K562 (cell line): Measurements from ENCODE around the gene LRRC61. TPM values are rescaled to one million over a fixed set of nuclear protein-coding genes. Genes with fewer than 3 reads are reported as not detected.

Source experiments
- ATAC-seq: fragments of 200-7000 bp; cut with Tn5 transposase; 3 replicates; pipeline ENCODE4 v1.9.1; 2020; ENCODE audit warnings: moderate library complexity
- BruUV-seq: library from RNA; stranded (reverse); fragments of 400-500 nt; replicated peaks from 2 replicates; lab custom pipeline; 2021; lab: Mats Ljungman, UMichigan
- CTCF ChIA-PET: fragments of 300-600 bp; formaldehyde crosslinking; extraction: SDS; loops from one replicate; lab custom pipeline; 2021; ENCODE audit warnings: low intra/inter-chr PET ratio; lab: Yijun Ruan, JAX
- POLR2A ChIA-PET: fragments of 300-600, 350-650 bp; sonication (Branson Sonifier 250); formaldehyde crosslinking; extraction: SDS; loops from one replicate; lab custom pipeline; 2021; ENCODE audit warnings: antibody characterized with exemption, inconsistent platforms; lab: Yijun Ruan, JAX
- DNase-seq, 4 experiments: peaks; one replicate each; pipeline versions ENCODE4 v3.0.0 to v3.0.0-alpha.2; 2011 to 2018; ENCODE audit warnings: low spot score in 3 of 4, mixed read lengths in 3 of 4; ENCODE audit errors: extremely low read depth in 1 of 4
- FAIRE-seq: peaks from 2 replicates; lab custom pipeline; 2011; peaks lifted over from hg19 to GRCh38; lab: Jason Lieb, UNC
- H2AFZ ChIP-seq: 2 replicates; pipeline ENCODE4 v1.6.0; 2011; ENCODE audit warnings: low read depth, low read length, control low read depth, inconsistent platforms
- H3K27ac ChIP-seq: fragments of 200-600 bp; 3 replicates; pipeline ENCODE4 v1.8.0; 2011; ENCODE audit warnings: low read depth, mild to moderate bottlenecking, control low read depth, inconsistent platforms, low read length, moderate library complexity, mixed read lengths; ENCODE audit errors: extremely low read depth
- H3K27me3 ChIP-seq, 2 experiments: fragments of 300-600 bp in 1 of 2; 2 replicates in 1 of 2; 3 replicates in 1 of 2; pipeline versions ENCODE4 v1.6.0 to v1.8.0; 2011; ENCODE audit warnings: inconsistent platforms in 2 of 2, low read length in 2 of 2, mild to moderate bottlenecking in 1 of 2, mixed read lengths in 1 of 2, moderate library complexity in 1 of 2; ENCODE audit not compliant: control insufficient read depth in 2 of 2, insufficient read depth in 2 of 2
- H3K36me3 ChIP-seq: fragments of 300-600 bp; 3 replicates; pipeline ENCODE4 v1.8.0; 2011; ENCODE audit warnings: mild to moderate bottlenecking, low read length, inconsistent platforms; ENCODE audit not compliant: control insufficient read depth, insufficient read depth
- H3K4me1 ChIP-seq, 2 experiments: fragments of 200-600 bp in 1 of 2; replicated peaks in 1 of 2; 2 replicates in 1 of 2; 3 replicates in 1 of 2; pipeline versions ENCODE4 v1.5.1 to v1.8.0; 2011; ENCODE audit warnings: inconsistent platforms in 2 of 2, low read length in 2 of 2, mild to moderate bottlenecking in 1 of 2, mixed read lengths in 1 of 2, moderate library complexity in 1 of 2; ENCODE audit not compliant: control insufficient read depth in 2 of 2, insufficient read depth in 2 of 2
- H3K4me2 ChIP-seq: 2 replicates; pipeline ENCODE4 v1.6.1; 2011; ENCODE audit warnings: low read length, control low read depth, inconsistent platforms, mixed read lengths; ENCODE audit not compliant: insufficient read depth
- H3K4me3 ChIP-seq: fragments of 200-600 bp; sonication (generic), shearing (Covaris generic); 2 replicates; pipeline ENCODE4 v1.5.1; 2016; ENCODE audit warnings: control low read depth, inconsistent platforms
- H3K79me2 ChIP-seq: fragments of 200-600 bp; 3 replicates; pipeline ENCODE4 v1.8.0; 2011; ENCODE audit warnings: low read length, inconsistent platforms; ENCODE audit not compliant: control insufficient read depth, insufficient read depth
- H3K9ac ChIP-seq, 2 experiments: 2 replicates each; pipeline versions ENCODE4 v1.6.0 to v1.6.1; 2011; ENCODE audit warnings: low read depth in 2 of 2, low read length in 2 of 2, control low read depth in 1 of 2, inconsistent platforms in 1 of 2, mild to moderate bottlenecking in 1 of 2, mixed read lengths in 1 of 2; ENCODE audit not compliant: insufficient read depth in 1 of 2
- H3K9me1 ChIP-seq: one replicate; pipeline ENCODE4 v1.6.0; 2011; ENCODE audit warnings: inconsistent platforms, mild to moderate bottlenecking, low read length, moderate library complexity; ENCODE audit not compliant: control insufficient read depth, insufficient read depth
- H3K9me3 ChIP-seq: replicated peaks from 2 replicates; pipeline ENCODE4 v1.5.1; 2011; ENCODE audit warnings: low read depth, low read length, inconsistent platforms; ENCODE audit not compliant: control insufficient read depth, insufficient read depth
- H4K20me1 ChIP-seq: replicated peaks from 2 replicates; pipeline ENCODE4 v1.6.1; 2011; ENCODE audit warnings: low read length, inconsistent platforms, mixed read lengths; ENCODE audit not compliant: control insufficient read depth, insufficient read depth
- AFF1 ChIP-seq, 2 experiments: fragments of 450-650 bp; IDR thresholded peaks; 2 replicates each; pipeline ENCODE4 v1.6.1; 2018; ENCODE audit warnings: mild to moderate bottlenecking in 2 of 2, low read depth in 1 of 2; ENCODE audit not compliant: partially characterized antibody in 2 of 2
- ARID3B ChIP-seq: fragments of 250-450 bp; sonication (Bioruptor Pico); IDR thresholded peaks from 2 replicates; pipeline ENCODE4 v1.4.0; 2020; ENCODE audit warnings: borderline replicate concordance
- CBX1 ChIP-seq: sonication (generic); IDR thresholded peaks from 2 replicates; pipeline ENCODE4 v1.6.1; 2016; ENCODE audit warnings: antibody characterized with exemption, low read depth, mild to moderate bottlenecking
- CREB1 ChIP-seq, 2 experiments: sonication (generic) in 1 of 2; formaldehyde crosslinking in 1 of 2; IDR thresholded peaks; 2 replicates each; pipeline versions ENCODE4 v1.6.1 to v1.8.0; 2012 to 2022; ENCODE audit warnings: inconsistent platforms in 1 of 2, mild to moderate bottlenecking in 1 of 2, missing genetic modification reagents in 1 of 2, moderate library complexity in 1 of 2
- CREB3L1 ChIP-seq: fragments of 450-650 bp; IDR thresholded peaks from 2 replicates; pipeline ENCODE4 v1.6.1; 2014; ENCODE audit warnings: low read depth, mild to moderate bottlenecking, moderate library complexity, borderline replicate concordance
- FOXK1 ChIP-seq: sonication (generic); formaldehyde crosslinking; IDR thresholded peaks from 2 replicates; pipeline ENCODE4 v1.8.0; 2022; ENCODE audit warnings: missing genetic modification reagents, mild to moderate bottlenecking, borderline replicate concordance
- GATAD2B ChIP-seq: fragments of 450-650 bp; IDR thresholded peaks from 2 replicates; pipeline ENCODE4 v1.6.1; 2017; ENCODE audit warnings: mild to moderate bottlenecking, borderline replicate concordance
- NCOR1 ChIP-seq: fragments of 450-650 bp; IDR thresholded peaks from 2 replicates; pipeline ENCODE4 v1.6.1; 2016; ENCODE audit warnings: mild to moderate bottlenecking, moderate library complexity
- PHTF2 ChIP-seq: fragments of 250-450 bp; sonication (Bioruptor Pico); IDR thresholded peaks from 2 replicates; pipeline ENCODE4 v1.5.0; 2021; ENCODE audit warnings: mild to moderate bottlenecking
- POU5F1 ChIP-seq: fragments of 150-350 bp; IDR thresholded peaks from 2 replicates; pipeline ENCODE4 v1.6.1; 2014; ENCODE audit warnings: borderline replicate concordance, low read length, low read depth, mild to moderate bottlenecking; ENCODE audit not compliant: partially characterized antibody
- SP2 ChIP-seq: IDR thresholded peaks from 2 replicates; pipeline ENCODE4 v1.6.1; 2011; ENCODE audit warnings: mild to moderate bottlenecking, low read depth, low read length, moderate library complexity; ENCODE audit not compliant: poor library complexity, severe bottlenecking; ENCODE audit errors: extremely low read depth
- WHSC1 ChIP-seq: IDR thresholded peaks from one replicate; pipeline ENCODE4 v1.6.1; 2012; ENCODE audit warnings: low read length, control low read depth, inconsistent platforms
- ZNF561 ChIP-seq: fragments of 450-650 bp; formaldehyde crosslinking; conservative IDR thresholded peaks from 2 replicates; pipeline ENCODE4 v1.4.0; 2020; ENCODE audit warnings: mild to moderate bottlenecking, moderate library complexity
- WGBS: fragments of 100-300 bp; shearing (Covaris generic); methylation state at CpG from one replicate; pipeline ENCODE4 v1.1.6; 2016; ENCODE audit warnings: low coverage, mixed read lengths; ENCODE audit not compliant: insufficient coverage; ENCODE audit errors: missing lambda C conversion rate; 5-methylcytosine and 5-hydroxymethylcytosine counted together
- in situ Hi-C: fragments of 300-500 bp; cut with MboI; formaldehyde crosslinking; loops from 4 replicates; pipeline ENCODE4 v1.15.0; 2018; ENCODE audit warnings: inconsistent platforms, mixed read lengths
- intact Hi-C: fragments of 100-400 bp; cut with micrococcal nuclease; formaldehyde crosslinking; loops from 2 replicates; pipeline ENCODE4 v1.14.2; 2022
- polyA plus RNA-seq, 8 experiments: library from polyadenylated mRNA; depleted of rRNA in 4 of 8; stranded (reverse) in 5 of 8; unstranded in 3 of 8; fragments of >200 nt; fragmentation: Nextera tagmentation in 2 of 8; fragmentation: Illumina TruSeq in 1 of 8; extraction: Ambion mirVana in 2 of 8; extraction: Trizol in 1 of 8; gene quantifications; 2 replicates each; pipeline versions ENCODE4 v1.2.1 to v1.2.3, GENCODE V29; 2011 to 2014; ENCODE audit warnings: inconsistent platforms in 1 of 8, missing spikeins in 1 of 8
- total RNA-seq, 7 experiments: library from RNA; depleted of rRNA in 6 of 7; stranded (reverse); fragments of >200 nt in 6 of 7; fragmentation: Illumina TruSeq in 2 of 7; extraction: Trizol in 2 of 7; gene quantifications; 2 replicates each; pipeline versions ENCODE4 v1.2.1 to v1.2.3, GENCODE V29; 2011 to 2021; ENCODE audit warnings: low replicate concordance in 1 of 7

Gene LRRC61
- total and polyA plus RNA-seq, 9 of the 15 experiments (the other 6 are each of a cell fraction or from before 2014, with no cell fraction given), result 1.3 to 55.2 (median 35.2) TPM

GRCh38 chr7:150378115-150378852 is 55.1 kb downstream of the LRRC61 start:
- POLR2A ChIA-PET, result interaction anchor here (0.7 to 2.1 kb wide), 9 partner anchors 8 to 616 kb away, joined by 3 to 30 read pairs (median 4); partner anchors contain the start of gene REPIN1
- peak; percentile 46 for FAIRE-seq
- in situ Hi-C loops (no loop called here), intact Hi-C loops (loop anchor here (2.0 kb wide), 3 partner anchors 21 to 663 kb away; a partner anchor contains a TSS)
- H3K79me2 ChIP-seq, result peaks cover 61% of the 10 kb centered on the region
- H3K27me3 ChIP-seq, result no peaks in the 10 kb centered on the region
- H3K9ac ChIP-seq, result peak overlapping the region; percentile 85 to 95
- CTCF ChIA-PET, result interaction anchor here (0.8 kb wide), 1 partner anchor 22 kb away, joined by 3 read pairs; no protein-coding TSS in a partner anchor
- peak overlapping the region; percentile 96 for H3K4me3 ChIP-seq
- peaks cover 40 to 54% of the 10 kb centered on the region in 2 experiments for H3K4me1 ChIP-seq
- H3K27ac ChIP-seq, result peak overlapping the region; percentile 73
- peak overlapping the region; percentile 67 for H2AFZ ChIP-seq
- BruUV-seq, result TSS peak; percentile 98
- H3K4me2 ChIP-seq, result peak overlapping the region; percentile 99
- peak; percentile 3 for ATAC-seq
- H4K20me1 ChIP-seq, result peaks cover 17% of the 10 kb centered on the region
- peaks cover 22% of the 10 kb centered on the region; the same call in 2 of the 3 replicates for H3K36me3 ChIP-seq
- H3K9me3 ChIP-seq, result no peaks in the 10 kb centered on the region
- 6% methylated on average over 32 of the region's 32 CpGs for WGBS
- H3K9me1 ChIP-seq, result peaks cover 7% of the 10 kb centered on the region
- peak; percentile 71 to 82 (median 72) for DNase-seq
- no peak for TF ChIP-seq NCOR1
- no peak for TF ChIP-seq ARID3B (CRISPR knock-in tag)
- no peak; the same call in 1 of the 2 replicates for TF ChIP-seq CBX1
- TF ChIP-seq CREB1 (IDR thresholded peaks at IDR 0.05), result no peak
- no peak for TF ChIP-seq CREB1 (CRISPR knock-in tag; IDR thresholded peaks at IDR 0.05)
- no peak for TF ChIP-seq FOXK1
- no peak for TF ChIP-seq ZNF561 (CRISPR knock-in tag)
- TF ChIP-seq SP2, result no peak
- TF ChIP-seq CREB3L1, result peak; percentile 24; the same call in 1 of the 2 replicates
- TF ChIP-seq WHSC1, result peak; percentile 20
- 0 out of 2 replicates have a peak, but pooled peaks have one; percentile 33 for TF ChIP-seq GATAD2B
- peak in 1 of 2 experiments; percentile 34 for TF ChIP-seq AFF1 (IDR thresholded peaks at IDR 0.05; ENCODE audit: low read depth in 1 of 2, partially characterized antibody in 2 of 2)
- TF ChIP-seq PHTF2, result no peak
- no peak for TF ChIP-seq POU5F1
